ENCODE results near the gene GRID1.

The GRID1 gene

GRCh38 chr10:85665681-85666080 lies 700.9 kb downstream of the GRID1 start:
- no peak for DNase-seq

DNA sequence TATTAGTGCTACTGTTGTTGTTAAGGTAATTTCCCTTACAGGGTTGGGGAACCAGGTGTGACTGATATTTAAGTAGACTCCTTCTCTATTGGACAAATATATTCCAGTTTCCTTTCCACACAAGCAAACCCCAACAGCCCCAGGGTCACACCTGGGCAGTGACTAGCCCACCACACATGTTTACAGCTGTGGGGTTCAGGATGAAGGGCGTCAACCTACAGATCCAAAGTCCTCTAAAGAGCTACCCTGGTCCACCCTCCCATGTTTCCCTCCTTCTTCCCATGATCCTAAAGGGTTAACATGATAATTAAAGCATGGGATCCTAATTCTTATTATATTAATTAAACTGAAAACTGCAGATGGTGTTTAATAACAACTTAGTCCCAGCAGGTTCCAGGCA lies 701.5 kb downstream of the GRID1 start:
- DNase-seq: no peak

- DNase-seq: no peak
Measured at GRCh38 chr10:85661123-85661522, 705.5 kb downstream of the GRID1 start.

- DNase-seq: no peak
Measured at GRCh38 chr10:85659331-85659730, 707.3 kb downstream of the GRID1 start.

DNA sequence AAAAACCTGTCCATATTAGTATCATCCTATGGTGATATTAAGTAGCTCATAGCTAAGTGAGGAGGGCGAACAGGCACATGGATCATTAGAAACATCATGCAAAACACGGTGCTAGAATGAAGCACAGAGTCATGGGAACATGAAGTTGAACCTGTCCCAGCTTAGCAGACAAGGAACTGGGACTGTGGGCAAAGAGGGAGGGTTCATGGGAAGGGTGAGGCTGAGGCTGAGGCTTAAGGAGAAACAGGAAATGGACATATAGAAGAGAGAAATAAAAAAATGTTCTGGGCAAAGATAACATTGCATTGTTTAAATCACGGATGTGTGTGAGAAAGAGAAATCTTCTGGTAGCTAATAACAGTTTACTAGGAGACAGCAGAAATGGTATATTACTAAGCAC lies 708.1 kb downstream of the GRID1 start:
- DNase-seq: no peak

- no peak for DNase-seq
Measured at GRCh38 chr10:85657476-85658113, 709.0 kb downstream of the GRID1 start.

DNA sequence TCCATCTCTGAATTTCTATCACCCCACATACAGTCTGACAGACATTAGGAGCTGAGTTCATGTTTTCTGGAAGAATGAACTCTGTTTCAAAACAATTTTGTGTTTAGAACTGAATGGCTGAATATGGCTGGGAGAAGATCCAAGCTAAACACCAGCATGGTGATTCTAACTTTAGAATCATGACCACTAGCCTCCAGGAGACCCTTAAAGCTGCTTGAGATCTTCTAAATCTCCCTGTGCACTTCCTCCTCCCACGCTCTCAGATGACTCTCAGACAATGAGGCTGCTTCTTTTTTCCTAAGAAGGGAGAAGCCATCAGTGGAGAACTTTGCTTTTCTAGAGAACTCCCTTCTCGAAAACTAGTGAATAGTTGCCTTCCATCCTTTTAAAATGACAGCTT lies 711.2 kb downstream of the GRID1 start:
- DNase-seq: no peak

DNA sequence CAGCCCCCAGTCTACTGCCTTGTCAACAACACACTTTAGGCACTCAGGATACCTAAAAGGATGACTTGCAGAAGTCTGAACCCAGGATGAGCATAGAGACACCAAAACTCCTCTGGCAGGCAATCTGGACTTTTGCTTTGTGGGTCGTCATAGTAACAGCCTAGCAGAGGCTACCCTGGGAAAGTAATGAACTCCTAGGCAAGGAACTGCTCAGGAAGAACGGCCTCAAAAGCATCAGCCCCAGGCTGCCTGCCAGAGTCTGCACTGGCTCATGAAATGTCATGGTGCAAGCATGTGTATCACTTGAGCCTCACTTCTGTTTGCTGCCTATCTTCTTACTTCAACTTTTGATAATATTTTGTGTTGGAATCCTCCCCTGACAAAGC lies 715.1 kb downstream of the GRID1 start:
- no peak for DNase-seq

GRCh38 chr10:85650791-85651496 lies 715.7 kb downstream of the GRID1 start:
- DNase-seq: no peak

DNA sequence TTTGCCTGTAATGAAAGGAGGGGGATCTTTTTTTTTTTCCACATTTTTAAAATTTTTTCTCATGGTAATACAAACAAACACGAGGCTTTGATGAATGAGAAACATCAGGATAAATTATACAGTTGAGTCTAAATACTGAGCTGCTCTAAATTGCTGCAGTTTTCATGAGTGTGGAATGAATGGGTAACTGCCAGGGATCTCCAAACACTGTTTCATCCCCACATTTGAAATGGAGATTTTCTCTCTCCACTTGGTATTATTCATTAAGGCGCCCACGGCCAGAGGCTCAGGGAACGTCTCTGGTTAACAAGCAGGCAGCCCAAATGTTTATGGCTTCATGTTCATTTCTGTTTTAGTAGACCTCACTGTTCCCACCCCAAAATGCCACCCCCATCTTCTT lies 717.1 kb downstream of the GRID1 start:
- DNase-seq: no peak

DNA sequence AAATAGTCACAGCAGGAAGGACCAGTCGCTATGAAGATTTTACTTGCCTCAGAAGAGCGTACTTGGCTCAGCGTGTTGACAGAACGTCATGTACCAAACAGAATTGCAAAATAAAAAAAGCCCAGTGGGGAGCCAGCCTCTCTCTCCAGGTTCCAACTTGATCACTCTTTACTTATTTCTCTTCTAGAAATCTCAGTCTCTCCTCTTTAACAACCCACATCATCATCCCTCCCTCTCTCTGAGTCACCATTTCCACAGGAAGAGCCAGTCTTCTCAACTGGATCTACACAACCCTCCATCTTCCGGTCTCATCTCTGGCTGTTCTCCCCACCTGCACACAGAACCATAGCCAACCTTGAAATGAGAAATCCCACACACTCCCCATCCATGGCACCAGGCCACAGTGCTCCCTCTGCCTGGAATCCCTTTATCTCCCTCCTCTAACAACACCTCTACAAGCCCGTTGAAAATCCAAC lies 718.3 kb downstream of the GRID1 start:
- DNase-seq: peak in 1 of 3 experiments; percentile 1

DNA sequence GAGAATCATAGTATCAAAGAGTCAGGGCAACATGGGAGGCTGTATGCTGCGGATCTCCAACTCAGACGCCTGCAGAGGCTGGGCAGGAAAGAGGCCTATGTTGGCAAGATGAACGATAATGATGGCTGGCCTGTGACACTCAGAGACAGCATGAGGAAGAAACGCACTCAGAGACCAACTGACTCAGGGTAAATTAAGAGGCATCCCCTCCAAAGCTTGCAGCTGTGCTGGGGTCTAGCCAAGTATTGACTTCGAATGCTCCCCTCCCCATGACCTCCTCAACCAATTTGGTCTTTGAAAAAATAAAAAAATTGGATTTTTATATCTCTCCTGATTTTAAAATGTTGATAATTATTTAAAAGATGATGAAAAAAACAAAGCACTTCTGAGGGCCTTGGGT lies 718.9 kb downstream of the GRID1 start:
- DNase-seq: no peak

DNA sequence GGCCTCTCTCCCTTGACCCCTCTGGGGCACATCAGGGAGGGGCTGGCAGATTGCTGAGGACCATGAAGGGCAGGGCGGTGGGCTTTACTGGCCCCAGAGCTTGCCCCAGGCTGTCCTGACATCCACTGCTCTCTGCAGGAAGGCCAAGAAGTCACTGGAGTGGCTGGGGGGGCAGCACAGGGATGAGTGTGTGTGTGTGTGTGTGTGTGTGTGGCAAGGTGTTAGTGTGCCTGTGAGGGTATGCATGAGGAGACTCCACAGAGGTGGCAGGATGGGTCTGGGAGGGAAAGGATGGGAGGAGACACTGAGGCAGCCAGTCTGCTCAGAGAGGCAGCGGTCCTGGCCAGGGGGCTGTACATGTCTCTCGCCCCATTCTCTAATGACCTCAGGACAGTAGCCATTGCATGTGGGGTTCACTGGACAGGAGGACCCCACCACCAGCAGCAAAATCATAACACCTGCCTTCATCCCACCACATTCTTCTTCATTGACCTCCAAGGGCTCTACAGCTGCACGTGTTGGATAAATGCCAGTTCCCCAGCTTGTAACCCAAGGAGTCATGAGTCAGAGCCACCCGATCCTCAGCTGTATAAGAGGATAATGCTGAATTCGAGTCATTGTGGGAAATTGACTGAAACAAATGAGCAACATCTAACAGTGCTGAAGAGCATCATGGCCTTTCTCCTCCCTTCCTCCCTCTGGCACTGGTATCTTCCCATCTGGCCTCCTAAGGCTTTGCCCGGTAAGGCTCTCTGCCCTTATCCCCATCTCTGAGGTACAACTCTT lies 720.5 kb downstream of the GRID1 start:
- DNase-seq: peak in 1 of 3 experiments; percentile 7

GRCh38 chr10:85645053-85645452 lies 721.5 kb downstream of the GRID1 start:
- no peak for DNase-seq

- no peak for DNase-seq
Measured at GRCh38 chr10:85643845-85644525, 722.6 kb downstream of the GRID1 start.

DNA sequence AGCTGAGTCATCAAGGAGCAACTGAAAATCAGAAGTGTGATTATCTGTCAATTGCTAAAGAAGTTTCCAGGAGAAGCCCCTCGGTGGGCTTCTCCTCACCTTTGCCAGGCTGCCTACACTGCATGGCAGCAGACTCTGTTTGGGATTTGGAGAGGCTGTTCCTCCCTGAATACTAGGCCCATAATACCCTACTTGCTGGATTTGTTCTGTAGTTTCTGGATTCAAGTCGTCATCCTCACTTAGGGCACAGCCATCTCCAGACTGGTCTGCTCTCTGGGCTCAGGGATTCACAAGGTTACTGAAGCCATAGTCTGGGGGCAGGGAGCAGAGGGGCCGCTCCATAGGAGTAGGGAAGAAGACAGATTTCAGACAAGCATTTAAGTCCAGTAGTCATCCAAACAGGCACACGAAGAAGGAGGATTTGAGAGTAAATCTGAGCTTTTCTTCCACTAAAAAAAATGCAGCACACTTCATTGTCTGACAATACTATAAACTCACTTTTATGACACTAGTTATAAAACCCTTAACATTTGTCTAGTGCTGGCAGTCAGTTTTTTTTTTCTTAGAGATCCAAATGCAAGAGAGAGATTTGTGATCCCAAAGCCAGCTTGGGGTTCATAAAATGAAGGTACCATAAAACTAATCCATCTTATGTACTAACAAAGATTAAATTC lies 723.3 kb downstream of the GRID1 start:
- DNase-seq: no peak

DNA sequence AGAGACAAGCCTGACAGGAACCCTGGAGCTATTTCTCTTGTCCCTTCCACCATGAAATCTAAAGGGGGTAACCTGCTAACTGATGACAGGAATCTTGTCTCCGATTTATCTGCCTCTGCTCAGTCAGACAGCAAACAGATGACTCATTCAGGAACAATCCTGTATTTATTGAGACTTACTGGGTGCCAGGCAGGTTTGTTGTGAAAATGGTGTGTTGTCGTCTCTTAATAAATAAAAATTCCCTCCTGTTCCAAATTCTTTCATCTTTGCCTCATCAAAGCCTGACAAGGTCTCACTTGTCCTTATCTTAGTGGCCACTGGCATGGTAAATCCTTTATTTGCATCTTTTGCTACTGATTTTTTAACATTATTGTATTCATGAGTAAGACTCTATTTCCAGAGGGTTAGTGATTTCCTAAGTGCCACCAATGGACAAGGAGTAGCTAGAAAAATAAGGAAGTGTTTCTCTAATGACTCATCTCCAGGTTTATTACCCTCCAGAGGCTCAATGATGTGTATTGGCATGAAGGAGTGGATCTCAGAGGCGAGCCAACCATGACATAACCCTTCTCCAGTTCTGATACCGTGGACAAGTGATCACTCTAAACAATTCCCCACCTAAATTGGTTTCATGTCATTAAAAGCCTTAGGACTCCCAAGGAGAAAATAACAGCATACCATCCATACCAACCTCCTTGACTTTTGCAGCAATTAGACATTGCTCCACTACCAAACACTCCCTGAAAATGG lies 724.0 kb downstream of the GRID1 start:
- DNase-seq: peak in 2 of 3 experiments; percentile 4 to 52

- DNase-seq: no peak
Measured at GRCh38 chr10:85642082-85642420, 724.5 kb downstream of the GRID1 start.

DNA sequence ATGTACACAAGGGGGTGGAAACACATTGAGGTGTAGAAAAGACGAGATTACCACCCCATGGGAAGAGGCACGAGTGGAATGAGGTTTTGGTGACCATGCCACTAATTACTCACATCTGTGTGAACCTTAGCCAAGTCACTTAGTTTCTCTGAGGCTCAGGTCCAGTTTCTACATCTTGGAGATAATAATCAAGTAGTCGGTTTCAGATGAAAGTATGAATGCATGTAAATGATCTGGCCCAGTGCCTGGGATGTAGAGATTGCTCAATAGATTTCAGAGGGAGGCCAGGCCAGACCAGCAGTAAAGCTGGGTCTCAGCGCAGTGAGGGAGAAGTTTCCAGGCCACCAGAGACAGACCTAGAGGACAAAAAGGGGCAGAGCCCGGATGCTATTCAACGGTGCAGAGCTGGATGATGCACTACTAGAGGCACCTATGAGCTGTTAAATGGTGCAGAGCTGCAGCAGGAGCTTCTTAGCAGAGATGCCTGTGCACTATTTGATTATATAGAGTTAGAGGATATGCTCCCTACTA lies 725.1 kb downstream of the GRID1 start:
- no peak for DNase-seq

DNA sequence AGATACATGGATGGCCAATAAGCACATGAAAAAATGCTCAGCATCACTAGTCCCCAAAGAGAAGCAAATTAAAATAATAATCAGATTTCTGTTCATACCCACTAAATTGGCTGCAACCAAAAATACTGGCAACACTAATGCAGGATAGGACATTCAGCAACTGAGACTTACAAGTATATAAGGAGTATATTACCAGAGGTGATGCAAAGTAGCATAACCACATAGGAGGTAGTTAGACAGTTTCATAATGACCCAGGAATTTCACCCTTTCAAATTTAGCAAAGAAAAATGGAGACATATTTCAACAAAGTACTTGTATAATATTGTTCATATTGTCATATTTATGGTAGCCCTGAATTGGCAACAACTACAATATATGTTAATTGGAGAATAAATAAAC lies 727.8 kb downstream of the GRID1 start:
- DNase-seq: no peak

DNA sequence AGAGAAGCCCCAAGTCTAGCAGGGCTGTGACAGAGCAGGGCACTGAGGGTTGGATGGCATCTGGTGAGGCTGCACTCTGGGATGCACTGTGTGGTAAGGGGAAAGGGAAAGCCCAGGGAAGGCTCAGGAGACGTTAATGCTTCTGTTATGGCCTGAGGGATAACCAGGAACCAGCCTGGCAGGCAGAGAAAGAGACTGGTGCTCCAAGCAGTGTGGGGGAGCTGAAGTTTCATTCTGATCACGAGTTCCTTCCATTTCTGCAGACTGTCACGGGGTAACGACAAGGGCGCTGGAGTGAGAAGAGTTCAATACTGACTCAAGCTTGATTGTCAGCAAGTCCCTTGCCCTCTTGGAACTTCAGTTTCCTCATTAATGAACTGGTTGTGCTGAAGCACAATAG lies 730.9 kb downstream of the GRID1 start:
- DNase-seq: no peak

GRCh38 chr10:85624511-85624910 lies 742.1 kb downstream of the GRID1 start:
- no peak for DNase-seq
